Mesodermal cell (in vitro differentiated cells): ENCODE measurements around the gene ZMYM3.
"Not testable (repeated sequence)": the region's sequence is repeated elsewhere in the genome, so short reads cannot be mapped to it uniquely, and the experiment has no call there.

Experiments used
- H3K27ac ChIP-seq: 2 replicates; pipeline ENCODE4 v1.7.0; 2013; ENCODE audit warnings: mild to moderate bottlenecking, low read depth, low read length, moderate library complexity; ENCODE audit not compliant: severe bottlenecking
- H3K36me3 ChIP-seq: 2 replicates; pipeline ENCODE4 v1.7.1; 2013; ENCODE audit warnings: mild to moderate bottlenecking, low read length, moderate library complexity; ENCODE audit not compliant: control insufficient read depth, insufficient read depth
- H3K4me1 ChIP-seq: one replicate; pipeline ENCODE4 v1.7.1; 2013; ENCODE audit warnings: mild to moderate bottlenecking, low read length; ENCODE audit not compliant: insufficient read depth, control insufficient read depth, poor library complexity, severe bottlenecking
- H3K4me3 ChIP-seq: 2 replicates; pipeline ENCODE4 v1.7.0; 2013; ENCODE audit warnings: low read length, control low read depth, mild to moderate bottlenecking; ENCODE audit not compliant: insufficient read depth, poor library complexity, severe bottlenecking; ENCODE audit errors: extremely low read depth
- H3K9me3 ChIP-seq: 2 replicates; pipeline ENCODE4 v1.7.1; 2013; ENCODE audit warnings: mild to moderate bottlenecking, low read length, moderate library complexity; ENCODE audit not compliant: control insufficient read depth
- WGBS, 2 experiments: methylation state at CpG; one replicate each; pipeline ENCODE4 v1.1.5; 2013; ENCODE audit warnings: missing lambda C conversion rate in 2 of 2; ENCODE audit not compliant: insufficient coverage in 2 of 2; 5-methylcytosine and 5-hydroxymethylcytosine counted together

The ZMYM3 gene

GRCh38 chrX:71283403-71284143 lies 29.6 kb upstream of the ZMYM3 start, which contains the start of gene NONO:
Gene NONO, plus strand, starts transcription at chrX:71283635. Its CDS starts 7,003 bp downstream, at chrX:71290638.
- peaks cover 17% of the 10 kb centered on the region for H3K36me3 ChIP-seq
- H3K4me3 ChIP-seq, result peak within 1 kb of the TSS; percentile 57
- peaks cover 3% of the 10 kb centered on the region for H3K4me1 ChIP-seq
- 0% methylated on average over 3 to 9 of the region's 57 CpGs for WGBS, 2 experiments
- no peaks in the 10 kb centered on the region for H3K9me3 ChIP-seq
- H3K27ac ChIP-seq, result peak within 1 kb of the TSS; percentile 95

DNA sequence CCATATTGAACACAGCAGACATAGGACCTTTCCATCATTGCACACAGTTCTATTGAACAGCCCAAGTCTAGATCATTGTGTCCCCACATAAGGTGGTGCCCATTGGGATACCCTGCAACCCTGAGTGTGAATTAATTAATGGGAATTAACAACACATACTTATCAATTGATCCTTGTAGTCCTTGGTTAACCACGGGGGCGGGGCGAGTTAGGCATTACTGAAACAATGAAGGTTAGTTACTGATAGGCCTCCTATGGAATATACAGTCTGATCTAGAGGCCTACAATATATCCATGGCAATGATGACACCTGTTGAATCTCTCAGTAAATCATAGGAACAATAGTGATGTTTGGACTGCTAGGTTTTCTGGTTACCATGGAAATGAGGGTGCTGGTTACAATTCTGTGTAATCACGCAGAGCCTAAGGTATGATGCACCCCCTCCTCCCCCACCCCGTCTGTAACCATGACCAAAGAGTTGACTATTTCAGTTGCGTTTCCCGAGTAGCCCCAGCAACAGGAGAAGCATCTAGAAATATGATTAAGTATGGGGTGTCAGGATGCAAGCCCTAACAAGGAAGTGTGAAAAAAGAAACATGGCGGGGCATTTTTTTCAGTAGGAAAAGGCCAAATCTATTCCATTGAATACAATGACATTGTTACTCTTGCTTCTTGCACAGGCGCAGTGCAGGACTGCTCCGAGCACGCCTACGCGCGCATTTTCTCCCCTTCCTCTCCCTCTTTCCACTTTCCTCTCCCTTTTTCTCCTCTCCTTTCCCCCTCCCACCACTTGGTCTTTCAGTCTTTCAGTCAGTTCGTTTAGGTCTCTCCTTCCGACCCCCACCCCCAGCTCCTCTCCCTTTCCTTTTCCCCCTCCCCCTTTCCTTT lies 28.8 kb upstream of the ZMYM3 start:
- 0 to 3% methylated on average over 6 to 8 of the region's 16 CpGs for WGBS, 2 experiments
- H3K27ac ChIP-seq, result peak overlapping the region; percentile 95
- H3K36me3 ChIP-seq, result peaks cover 12% of the 10 kb centered on the region
- peak overlapping the region; percentile 57 for H3K4me3 ChIP-seq
- H3K9me3 ChIP-seq, result no peaks in the 10 kb centered on the region
- peaks cover 3% of the 10 kb centered on the region for H3K4me1 ChIP-seq

DNA sequence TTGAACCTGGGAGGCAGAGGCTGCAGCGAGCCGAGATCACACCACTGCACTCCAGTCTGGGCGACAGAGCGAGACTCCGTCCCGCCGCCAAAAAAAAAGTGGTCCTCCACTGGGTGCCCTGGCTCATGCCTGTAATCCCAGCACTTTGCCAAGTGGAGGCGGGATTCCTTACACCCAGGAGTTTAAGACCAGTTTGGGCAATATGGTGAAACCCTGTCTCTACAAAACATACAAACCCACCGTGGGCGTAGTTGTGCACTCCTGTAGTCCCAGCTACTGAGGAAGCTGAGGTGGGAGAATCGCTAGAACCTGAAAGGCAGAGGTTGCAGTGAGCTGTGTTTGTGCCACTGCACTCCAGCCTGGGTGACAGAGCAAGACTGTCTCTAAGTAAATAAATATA lies 27.4 kb upstream of the ZMYM3 start:
- WGBS, 2 experiments, result 80 to 98% methylated on average over 2 to 8 of the region's 11 CpGs
- H3K4me3 ChIP-seq, H3K4me1 ChIP-seq, H3K36me3 ChIP-seq, H3K27ac ChIP-seq, H3K9me3 ChIP-seq: not testable (repeated sequence)

DNA sequence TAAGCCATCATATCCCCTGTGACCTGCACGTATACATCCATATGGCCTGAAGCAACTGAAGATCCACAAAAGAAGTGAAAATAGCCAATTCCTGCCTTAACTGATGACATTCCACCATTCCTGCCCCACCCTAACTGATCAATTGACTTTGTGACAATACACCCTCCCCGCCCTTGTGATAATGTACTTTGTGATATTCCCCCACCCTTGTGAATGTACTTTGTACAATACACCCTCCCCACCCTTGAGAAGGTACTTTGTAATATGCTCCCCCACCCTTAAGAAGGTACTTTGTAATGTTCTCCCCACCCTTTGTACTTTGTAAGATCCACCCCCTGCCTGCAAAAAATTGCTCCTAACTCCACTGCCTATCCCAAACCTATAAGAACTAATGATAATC lies 18.4 kb upstream of the ZMYM3 start:
- not testable (repeated sequence) for H3K36me3 ChIP-seq, H3K4me1 ChIP-seq, H3K27ac ChIP-seq, H3K9me3 ChIP-seq, H3K4me3 ChIP-seq
- no CpG with 5 or more reads among the region's 2 CpGs for WGBS, 2 experiments

GRCh38 chrX:71269801-71270395 lies 16.0 kb upstream of the ZMYM3 start:
- 89 to 90% methylated on average over 4 to 14 of the region's 19 CpGs for WGBS, 2 experiments
- Histone ChIP-seq H3K9me3 (no peaks in the 10 kb centered on the region), H3K36me3 (no peaks in the 10 kb centered on the region), H3K4me1 (no peaks in the 10 kb centered on the region), H3K27ac (no peak overlapping the region), H3K4me3 (no peak overlapping the region)

- H3K36me3 ChIP-seq, H3K9me3 ChIP-seq, H3K4me3 ChIP-seq, H3K27ac ChIP-seq, H3K4me1 ChIP-seq: not testable (repeated sequence)
These were observed 14.7 kb upstream of the ZMYM3 start for GRCh38 chrX:71268624-71269023.

- H3K9me3 ChIP-seq, result no peaks in the 10 kb centered on the region
- WGBS, 2 experiments, result no CpG with 5 or more reads among the region's 4 CpGs
- H3K4me3 ChIP-seq, result no peak overlapping the region
- no peaks in the 10 kb centered on the region for H3K36me3 ChIP-seq
- peaks cover 12% of the 10 kb centered on the region for H3K4me1 ChIP-seq
- H3K27ac ChIP-seq, result no peak overlapping the region
These were observed 2.9 kb upstream of the ZMYM3 start for GRCh38 chrX:71256856-71257255.

DNA sequence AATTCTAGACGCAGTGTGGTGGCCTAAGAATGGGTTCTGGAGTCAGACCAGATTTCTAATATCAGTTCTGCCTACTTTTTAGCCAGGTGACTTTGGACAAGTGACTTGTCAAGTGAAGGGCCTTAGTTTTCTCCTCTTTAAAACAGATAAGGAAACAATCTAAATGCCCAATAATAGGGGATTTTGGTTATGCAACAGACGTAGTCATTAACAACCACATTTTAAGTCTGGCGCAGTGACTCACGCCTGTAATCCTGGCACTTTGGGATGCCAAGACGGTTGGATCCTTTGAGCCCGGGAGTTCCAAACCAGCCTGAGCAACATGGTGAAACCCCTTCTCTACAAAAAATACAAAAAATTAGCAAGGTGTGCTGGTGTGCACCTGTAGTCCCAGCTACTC lies 2.1 kb upstream of the ZMYM3 start:
- Histone ChIP-seq H3K9me3 (no peaks in the 10 kb centered on the region), H3K4me1 (peaks cover 19% of the 10 kb centered on the region), H3K36me3 (peaks cover 1% of the 10 kb centered on the region), H3K27ac (no peak overlapping the region), H3K4me3 (no peak overlapping the region)
- WGBS, 2 experiments, result 89 to 91% methylated on average over 4 to 5 of the region's 6 CpGs

GRCh38 chrX:71253253-71254091 lies 468 bp downstream of the ZMYM3 start:
- Histone ChIP-seq H3K4me3 (peak overlapping the region; percentile 60), H3K27ac (peak overlapping the region; percentile 23), H3K4me1 (peaks cover 19% of the 10 kb centered on the region), H3K36me3 (peaks cover 25% of the 10 kb centered on the region), H3K9me3 (no peaks in the 10 kb centered on the region)
- 0% methylated on average over 5 of the region's 35 CpGs; no CpG with 5 or more reads in 1 of the 2 experiments for WGBS, 2 experiments

GRCh38 chrX:71252221-71252620 lies 1.7 kb downstream of the ZMYM3 start:
- WGBS, 2 experiments, result 14% methylated on average over 1 of the region's 2 CpGs; no CpG with 5 or more reads in 1 of the 2 experiments
- H3K9me3 ChIP-seq, result no peaks in the 10 kb centered on the region
- H3K36me3 ChIP-seq, result peaks cover 36% of the 10 kb centered on the region
- peak overlapping the region; percentile 60 for H3K4me3 ChIP-seq
- peaks cover 19% of the 10 kb centered on the region for H3K4me1 ChIP-seq
- no peak overlapping the region for H3K27ac ChIP-seq
